NB4 (cell line): ENCODE data around the gene ANXA2R.
A peak's percentile ranks its signal among the peaks of the same experiment; 100 is the strongest.

ENCODE experiments used
- DNase-seq: peaks from one replicate; pipeline ENCODE4 v3.0.0; 2010; ENCODE audit warnings: low read depth
- H3K4me3 ChIP-seq: one replicate; pipeline ENCODE4 v1.5.1; 2011; ENCODE audit warnings: mild to moderate bottlenecking, low read depth, low read length, moderate library complexity
- MAX ChIP-seq: IDR thresholded peaks from 2 replicates; pipeline ENCODE4 v1.6.1; 2011; ENCODE audit warnings: low read depth, low read length
- MYC ChIP-seq: IDR thresholded peaks from 2 replicates; pipeline ENCODE4 v1.6.1; 2011; ENCODE audit warnings: low read depth, low read length
- POLR2A ChIP-seq: IDR thresholded peaks from 2 replicates; pipeline ENCODE4 v1.6.1; 2011; ENCODE audit warnings: mild to moderate bottlenecking; ENCODE audit not compliant: insufficient read length; ENCODE audit errors: extremely low read depth
- TF ChIP-seq, protein P1 (sequence below): IDR thresholded peaks from one replicate; pipeline ENCODE4 v1.5.1; 2012; ENCODE audit warnings: low read depth, low read length

The ANXA2R gene

GRCh38 chr5:43051684-43052083, 11.6 kb upstream of the ANXA2R start:
- H3K4me3 ChIP-seq: no peak overlapping the region
- DNase-seq: no peak
- TF ChIP-seq POLR2A: no peak
- TF ChIP-seq MAX: no peak
- TF ChIP-seq, protein P1, sequence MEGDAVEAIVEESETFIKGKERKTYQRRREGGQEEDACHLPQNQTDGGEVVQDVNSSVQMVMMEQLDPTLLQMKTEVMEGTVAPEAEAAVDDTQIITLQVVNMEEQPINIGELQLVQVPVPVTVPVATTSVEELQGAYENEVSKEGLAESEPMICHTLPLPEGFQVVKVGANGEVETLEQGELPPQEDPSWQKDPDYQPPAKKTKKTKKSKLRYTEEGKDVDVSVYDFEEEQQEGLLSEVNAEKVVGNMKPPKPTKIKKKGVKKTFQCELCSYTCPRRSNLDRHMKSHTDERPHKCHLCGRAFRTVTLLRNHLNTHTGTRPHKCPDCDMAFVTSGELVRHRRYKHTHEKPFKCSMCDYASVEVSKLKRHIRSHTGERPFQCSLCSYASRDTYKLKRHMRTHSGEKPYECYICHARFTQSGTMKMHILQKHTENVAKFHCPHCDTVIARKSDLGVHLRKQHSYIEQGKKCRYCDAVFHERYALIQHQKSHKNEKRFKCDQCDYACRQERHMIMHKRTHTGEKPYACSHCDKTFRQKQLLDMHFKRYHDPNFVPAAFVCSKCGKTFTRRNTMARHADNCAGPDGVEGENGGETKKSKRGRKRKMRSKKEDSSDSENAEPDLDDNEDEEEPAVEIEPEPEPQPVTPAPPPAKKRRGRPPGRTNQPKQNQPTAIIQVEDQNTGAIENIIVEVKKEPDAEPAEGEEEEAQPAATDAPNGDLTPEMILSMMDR: no peak
- TF ChIP-seq MYC: no peak

DNA sequence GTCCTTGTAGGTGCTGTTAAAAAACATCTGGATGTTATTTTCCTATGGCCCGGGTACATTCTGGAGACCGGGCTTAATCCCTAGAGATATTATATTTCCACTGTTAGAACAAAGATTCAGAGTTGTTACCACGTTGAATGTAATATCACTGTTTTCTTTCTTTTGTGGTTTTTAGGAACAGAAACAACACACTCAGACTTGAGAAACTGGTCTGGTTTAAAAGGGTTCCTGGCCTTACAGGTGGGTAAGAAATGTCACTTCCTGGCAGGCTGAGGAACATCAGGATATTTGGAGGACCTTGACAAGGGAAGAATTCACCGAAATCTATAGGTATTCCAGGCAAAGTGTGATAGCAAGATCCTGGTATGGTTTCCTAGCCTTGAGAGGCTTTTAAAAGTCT, 10.3 kb upstream of the ANXA2R start:
- no peak for TF ChIP-seq MAX
- TF ChIP-seq, protein P1: no peak
- TF ChIP-seq MYC: no peak
- no peak for TF ChIP-seq POLR2A
- H3K4me3 ChIP-seq: no peak overlapping the region
- no peak for DNase-seq

DNA sequence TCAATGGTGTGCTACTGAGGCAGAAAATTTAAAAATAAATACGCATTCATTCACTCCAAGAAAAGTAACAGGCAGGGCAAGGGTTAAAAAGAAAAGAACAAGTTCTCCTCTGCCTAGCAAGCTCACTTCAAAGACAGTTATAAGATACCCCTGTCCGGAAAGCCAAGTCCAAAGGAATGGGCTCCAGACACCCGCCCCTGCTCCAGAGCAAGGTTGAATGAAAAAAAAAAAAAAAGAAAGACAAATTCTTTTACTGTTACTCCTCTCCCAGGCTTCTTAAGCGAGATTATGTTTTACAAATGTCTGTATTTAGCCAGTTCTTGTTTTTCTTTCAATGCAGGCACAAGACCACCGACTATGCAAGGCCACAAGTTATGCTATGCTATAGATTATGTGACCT, 9.1 kb upstream of the ANXA2R start:
- TF ChIP-seq POLR2A: no peak
- DNase-seq: no peak
- H3K4me3 ChIP-seq: no peak overlapping the region

DNA sequence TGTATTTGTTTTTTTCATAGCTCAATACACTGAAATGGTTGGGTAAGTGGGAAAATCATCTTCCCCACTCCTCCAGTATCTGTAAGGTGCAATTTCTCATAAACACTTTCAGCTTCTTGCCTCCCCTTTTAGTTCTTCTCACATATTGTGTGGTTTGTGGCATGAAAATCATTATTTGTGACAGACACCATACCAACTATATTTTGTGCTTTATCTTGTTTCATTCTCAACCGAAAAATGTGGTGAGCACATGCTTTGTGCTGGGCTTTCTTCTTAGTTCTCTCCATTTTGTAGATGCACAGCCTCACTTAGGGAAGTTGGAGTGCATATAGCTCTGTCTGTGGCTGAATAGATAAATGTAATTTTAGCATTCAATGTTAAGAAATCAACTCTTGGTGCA, 6.4 kb upstream of the ANXA2R start:
- TF ChIP-seq MAX (peak; percentile 78), POLR2A (no peak), MYC (0 out of 2 replicates have a peak, but pooled peaks have one; percentile 42)
- TF ChIP-seq, protein P1: no peak
- H3K4me3 ChIP-seq: no peak overlapping the region
- DNase-seq: no peak

- no peak for DNase-seq
- TF ChIP-seq MAX (no peak), POLR2A (no peak), MYC (no peak)
- TF ChIP-seq, protein P1: no peak
- no peak overlapping the region for H3K4me3 ChIP-seq
These were observed 5.1 kb upstream of the ANXA2R start for GRCh38 chr5:43045236-43045635.

DNA sequence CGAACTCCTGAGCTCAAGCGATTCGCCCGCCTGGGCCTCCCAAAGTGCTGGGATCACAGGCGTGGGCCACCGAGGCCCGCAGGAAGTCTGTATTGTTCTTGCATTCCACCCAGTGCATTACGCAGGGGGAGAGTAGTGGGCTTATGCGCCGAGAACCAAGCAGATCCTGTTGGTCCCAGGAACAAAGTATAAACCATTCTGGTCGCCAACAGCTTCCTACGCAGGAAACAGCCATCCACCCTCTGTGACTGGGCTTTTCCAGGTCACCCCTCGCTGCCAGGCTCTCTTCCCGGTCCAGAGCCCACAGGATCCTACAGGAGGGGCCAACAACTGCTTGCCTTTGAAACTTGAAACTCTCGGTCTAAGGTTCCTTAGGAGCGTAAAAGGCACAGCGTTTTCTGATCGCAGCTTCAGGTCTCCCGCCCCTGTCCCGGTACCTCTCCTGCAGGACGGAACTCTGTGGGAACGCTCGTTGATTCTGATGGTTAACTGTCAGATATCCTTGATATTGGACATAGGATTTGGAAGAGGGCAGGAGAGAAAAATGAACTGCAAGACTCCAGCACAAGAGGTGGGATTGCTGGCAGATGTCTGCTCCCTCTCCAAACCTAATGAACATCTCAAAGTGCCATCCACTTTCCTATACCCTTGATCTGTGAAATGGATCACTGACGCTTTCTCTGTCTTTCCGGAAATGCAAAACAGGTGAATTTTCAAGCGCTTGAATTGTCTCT, 4.2 kb upstream of the ANXA2R start:
- TF ChIP-seq, protein P1: no peak
- TF ChIP-seq MYC: no peak
- no peak for TF ChIP-seq MAX
- no peak for TF ChIP-seq POLR2A
- DNase-seq: no peak
- H3K4me3 ChIP-seq: no peak overlapping the region
